Panc1 (cell line): ENCODE results near the gene ILDR2. TPM values are rescaled to one million over a fixed set of nuclear protein-coding genes. Genes with fewer than 3 reads are reported as not detected.

ENCODE experiments used
- ATAC-seq: fragments of 200-7000 bp; cut with Tn5 transposase; 2 replicates; pipeline ENCODE4 v1.9.1; 2020; ENCODE audit warnings: mild to moderate bottlenecking, moderate library complexity
- BruUV-seq: library from RNA; stranded (reverse); fragments of 400-500 nt; replicated peaks from 2 replicates; lab custom pipeline; 2021; lab: Mats Ljungman, UMichigan
- CTCF ChIA-PET: fragments of 300-600 bp; sonication (Branson Sonifier 250); formaldehyde crosslinking; loops from one replicate; lab custom pipeline; 2022; ENCODE audit warnings: antibody characterized with exemption; lab: Charles Lee
- POLR2A ChIA-PET: fragments of 300-600 bp; sonication (Branson Sonifier 250); formaldehyde crosslinking; loops from one replicate; lab custom pipeline; 2022; ENCODE audit warnings: antibody characterized with exemption; lab: Charles Lee
- DNase-seq: peaks from one replicate; pipeline ENCODE4 v3.0.0-alpha.2; 2010; ENCODE audit warnings: low read depth, low spot score
- H3K27ac ChIP-seq: 2 replicates; pipeline ENCODE4 v1.5.1; 2011; ENCODE audit warnings: mild to moderate bottlenecking, low read length, inconsistent platforms
- H3K27me3 ChIP-seq: fragments of 200-500 bp; sonication (Bioruptor generic); 2 replicates; pipeline ENCODE4 v1.6.0; 2014; ENCODE audit warnings: low read length, inconsistent platforms; ENCODE audit not compliant: control insufficient read depth, insufficient read depth
- H3K36me3 ChIP-seq: fragments of 200-500 bp; sonication (Bioruptor generic); 2 replicates; pipeline ENCODE4 v1.5.1; 2014; ENCODE audit warnings: inconsistent platforms, mild to moderate bottlenecking, low read length, moderate library complexity; ENCODE audit not compliant: control insufficient read depth, insufficient read depth
- H3K4me1 ChIP-seq: 2 replicates; pipeline ENCODE4 v1.5.1; 2011; ENCODE audit warnings: inconsistent platforms, mild to moderate bottlenecking, low read length, moderate library complexity; ENCODE audit not compliant: control insufficient read depth, insufficient read depth
- H3K4me3 ChIP-seq, 2 experiments: 2 replicates each; pipeline ENCODE4 v1.5.1; 2011 to 2012; ENCODE audit warnings: low read depth in 2 of 2, low read length in 2 of 2, mild to moderate bottlenecking in 2 of 2, inconsistent platforms in 1 of 2, moderate library complexity in 1 of 2
- H3K9me3 ChIP-seq: fragments of 200-500 bp; sonication (Bioruptor generic); 2 replicates; pipeline ENCODE4 v1.5.1; 2014; ENCODE audit warnings: low read depth, mild to moderate bottlenecking, inconsistent platforms, low read length, moderate library complexity; ENCODE audit not compliant: control insufficient read depth, insufficient read depth
- POLR2AphosphoS5 ChIP-seq: IDR thresholded peaks from 2 replicates; pipeline ENCODE4 v1.6.1; 2012; ENCODE audit warnings: mild to moderate bottlenecking, low read depth, low read length, moderate library complexity
- SIN3A ChIP-seq: IDR thresholded peaks from 2 replicates; pipeline ENCODE4 v1.6.1; 2012; ENCODE audit warnings: low read depth, mild to moderate bottlenecking, low read length, moderate library complexity, borderline replicate concordance; ENCODE audit not compliant: insufficient read depth
- TCF7L2 ChIP-seq: IDR thresholded peaks from 2 replicates; pipeline ENCODE4 v1.6.1; 2011; ENCODE audit warnings: mild to moderate bottlenecking, low read depth, low read length, inconsistent platforms
- in situ Hi-C: cut with HindIII; loops from 2 replicates; pipeline ENCODE4 v1.10.0; 2016; ENCODE audit warnings: low sequenced_read_pairs, low pct_unique_long_range_greater_than_20kb
- intact Hi-C: fragments of 100-400 bp; cut with micrococcal nuclease; formaldehyde crosslinking; loops from one replicate; pipeline ENCODE4 v1.10.0; 2022; ENCODE audit not compliant: unreplicated experiment
- total RNA-seq: library from RNA; stranded (reverse); gene quantifications from one replicate; pipeline ENCODE4 v1.2.1, GENCODE V29; 2021; ENCODE audit not compliant: unreplicated experiment
- TF ChIP-seq, protein P1 (sequence below): fragments of 450-650 bp; IDR thresholded peaks from 2 replicates; pipeline ENCODE4 v1.5.1; 2017; ENCODE audit warnings: mild to moderate bottlenecking
- TF ChIP-seq, protein P2 (sequence below), 2 experiments: IDR thresholded peaks; 2 replicates each; pipeline ENCODE4 v1.6.1; 2011 to 2012; ENCODE audit warnings: low read depth in 2 of 2, control low read depth in 1 of 2, low read length in 1 of 2, mild to moderate bottlenecking in 1 of 2, moderate library complexity in 1 of 2; ENCODE audit not compliant: insufficient read depth in 1 of 2

ILDR2 gene
- total RNA-seq, 1 experiment from 2014 or later, result 0.08 TPM

DNA sequence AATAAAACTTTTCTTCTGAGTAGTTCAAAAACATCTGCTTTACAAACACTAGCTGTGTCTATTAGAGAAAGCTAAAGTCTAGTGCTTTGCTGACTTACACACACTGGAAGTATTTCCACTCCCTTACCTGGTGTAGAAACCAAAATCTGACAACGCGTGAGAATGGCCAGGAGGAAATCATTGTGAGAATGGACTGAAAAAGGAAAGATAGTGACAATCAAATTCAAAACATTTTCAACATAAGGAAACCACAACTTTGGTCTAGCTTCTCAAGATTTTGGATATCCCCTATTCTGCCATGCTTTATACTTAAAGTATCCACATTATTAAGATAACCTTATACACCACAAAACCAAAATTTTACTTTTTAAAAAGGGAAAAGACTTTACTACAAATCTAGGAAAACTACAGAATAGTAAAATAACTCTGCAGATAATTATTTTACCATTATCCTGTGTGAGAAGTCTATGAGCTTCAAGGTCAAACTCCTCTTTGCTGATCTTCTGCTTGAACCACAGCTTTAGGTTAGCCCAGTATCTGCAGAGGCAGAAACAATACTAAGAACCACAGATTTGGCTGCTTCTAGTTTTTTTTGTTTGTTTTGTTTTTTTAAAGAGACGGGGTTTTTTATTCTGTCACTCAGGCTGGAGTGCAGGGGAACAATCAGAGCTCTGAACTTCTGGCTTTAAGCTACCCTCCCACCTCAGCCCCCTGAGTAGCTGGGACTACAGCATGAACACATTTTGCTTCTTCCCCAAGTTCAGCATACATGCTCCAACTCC lies 105.8 kb downstream of the ILDR2 start:
- TF ChIP-seq POLR2AphosphoS5 (no peak), SIN3A (no peak), TCF7L2 (no peak)
- TF ChIP-seq, protein P1, sequence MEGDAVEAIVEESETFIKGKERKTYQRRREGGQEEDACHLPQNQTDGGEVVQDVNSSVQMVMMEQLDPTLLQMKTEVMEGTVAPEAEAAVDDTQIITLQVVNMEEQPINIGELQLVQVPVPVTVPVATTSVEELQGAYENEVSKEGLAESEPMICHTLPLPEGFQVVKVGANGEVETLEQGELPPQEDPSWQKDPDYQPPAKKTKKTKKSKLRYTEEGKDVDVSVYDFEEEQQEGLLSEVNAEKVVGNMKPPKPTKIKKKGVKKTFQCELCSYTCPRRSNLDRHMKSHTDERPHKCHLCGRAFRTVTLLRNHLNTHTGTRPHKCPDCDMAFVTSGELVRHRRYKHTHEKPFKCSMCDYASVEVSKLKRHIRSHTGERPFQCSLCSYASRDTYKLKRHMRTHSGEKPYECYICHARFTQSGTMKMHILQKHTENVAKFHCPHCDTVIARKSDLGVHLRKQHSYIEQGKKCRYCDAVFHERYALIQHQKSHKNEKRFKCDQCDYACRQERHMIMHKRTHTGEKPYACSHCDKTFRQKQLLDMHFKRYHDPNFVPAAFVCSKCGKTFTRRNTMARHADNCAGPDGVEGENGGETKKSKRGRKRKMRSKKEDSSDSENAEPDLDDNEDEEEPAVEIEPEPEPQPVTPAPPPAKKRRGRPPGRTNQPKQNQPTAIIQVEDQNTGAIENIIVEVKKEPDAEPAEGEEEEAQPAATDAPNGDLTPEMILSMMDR, result no peak
- TF ChIP-seq, protein P2, sequence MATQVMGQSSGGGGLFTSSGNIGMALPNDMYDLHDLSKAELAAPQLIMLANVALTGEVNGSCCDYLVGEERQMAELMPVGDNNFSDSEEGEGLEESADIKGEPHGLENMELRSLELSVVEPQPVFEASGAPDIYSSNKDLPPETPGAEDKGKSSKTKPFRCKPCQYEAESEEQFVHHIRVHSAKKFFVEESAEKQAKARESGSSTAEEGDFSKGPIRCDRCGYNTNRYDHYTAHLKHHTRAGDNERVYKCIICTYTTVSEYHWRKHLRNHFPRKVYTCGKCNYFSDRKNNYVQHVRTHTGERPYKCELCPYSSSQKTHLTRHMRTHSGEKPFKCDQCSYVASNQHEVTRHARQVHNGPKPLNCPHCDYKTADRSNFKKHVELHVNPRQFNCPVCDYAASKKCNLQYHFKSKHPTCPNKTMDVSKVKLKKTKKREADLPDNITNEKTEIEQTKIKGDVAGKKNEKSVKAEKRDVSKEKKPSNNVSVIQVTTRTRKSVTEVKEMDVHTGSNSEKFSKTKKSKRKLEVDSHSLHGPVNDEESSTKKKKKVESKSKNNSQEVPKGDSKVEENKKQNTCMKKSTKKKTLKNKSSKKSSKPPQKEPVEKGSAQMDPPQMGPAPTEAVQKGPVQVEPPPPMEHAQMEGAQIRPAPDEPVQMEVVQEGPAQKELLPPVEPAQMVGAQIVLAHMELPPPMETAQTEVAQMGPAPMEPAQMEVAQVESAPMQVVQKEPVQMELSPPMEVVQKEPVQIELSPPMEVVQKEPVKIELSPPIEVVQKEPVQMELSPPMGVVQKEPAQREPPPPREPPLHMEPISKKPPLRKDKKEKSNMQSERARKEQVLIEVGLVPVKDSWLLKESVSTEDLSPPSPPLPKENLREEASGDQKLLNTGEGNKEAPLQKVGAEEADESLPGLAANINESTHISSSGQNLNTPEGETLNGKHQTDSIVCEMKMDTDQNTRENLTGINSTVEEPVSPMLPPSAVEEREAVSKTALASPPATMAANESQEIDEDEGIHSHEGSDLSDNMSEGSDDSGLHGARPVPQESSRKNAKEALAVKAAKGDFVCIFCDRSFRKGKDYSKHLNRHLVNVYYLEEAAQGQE (IDR thresholded peaks at IDR 0.05; ENCODE audit: insufficient read depth in 1 of 2, low read depth in 2 of 2, low read length in 1 of 2), result no peak
- no peaks in the 10 kb centered on the region for H3K27me3 ChIP-seq
- intact Hi-C loops (no loop called here), in situ Hi-C loops (no loop called here)
- H3K27ac ChIP-seq, result no peak overlapping the region
- ATAC-seq, result no peak
- H3K36me3 ChIP-seq, result no peaks in the 10 kb centered on the region
- POLR2A ChIA-PET, result no interaction called here
- no peaks in the 10 kb centered on the region; the same call in 1 of the 2 replicates for H3K4me1 ChIP-seq
- CTCF ChIA-PET, result no interaction called here
- BruUV-seq, result no TSS peak
- no peak overlapping the region for H3K4me3 ChIP-seq
- DNase-seq, result no peak
- H3K9me3 ChIP-seq, result no peaks in the 10 kb centered on the region

DNA sequence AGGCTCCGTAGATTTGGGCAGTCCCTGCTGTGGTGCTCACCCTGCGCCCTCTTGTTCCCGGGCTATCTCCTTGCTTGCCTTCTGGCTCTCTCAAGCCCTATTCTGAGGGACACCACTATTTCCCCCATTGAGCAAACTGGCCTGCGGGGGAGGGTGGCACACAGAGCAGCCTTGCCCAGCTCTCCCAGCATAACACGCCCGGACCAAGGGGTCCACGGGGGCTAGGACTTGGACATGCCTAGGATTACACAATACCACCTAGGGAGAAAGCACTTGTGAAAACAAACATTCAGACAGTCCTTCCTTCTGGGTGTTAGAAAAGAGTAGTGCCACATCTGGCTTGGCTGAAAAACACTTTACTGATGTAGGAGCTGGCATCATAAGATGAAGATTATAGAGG lies 106.7 kb downstream of the ILDR2 start:
- intact Hi-C loops, result no loop called here
- no peaks in the 10 kb centered on the region for H3K9me3 ChIP-seq
- in situ Hi-C loops, result no loop called here

More for the DNA sequence above, 106.7 kb downstream of the ILDR2 start:
- no peak for TF ChIP-seq TCF7L2
- TF ChIP-seq SIN3A, result no peak
- TF ChIP-seq POLR2AphosphoS5, result no peak
- TF ChIP-seq, protein P1, result no peak
- TF ChIP-seq, protein P2 (IDR thresholded peaks at IDR 0.05; ENCODE audit: insufficient read depth in 1 of 2, low read depth in 2 of 2, low read length in 1 of 2), result no peak
- no peaks in the 10 kb centered on the region; the same call in 1 of the 2 replicates for H3K4me1 ChIP-seq
- H3K4me3 ChIP-seq, result no peak overlapping the region
- no peaks in the 10 kb centered on the region for H3K27me3 ChIP-seq
- ChIA-PET POLR2A (interaction anchor here (0.7 kb wide), 1 partner anchor 902 kb away, joined by 4 read pairs; no protein-coding TSS in a partner anchor), CTCF (no interaction called here)
- no peak overlapping the region for H3K27ac ChIP-seq
- DNase-seq (no peak), ATAC-seq (no peak)
- H3K36me3 ChIP-seq, result no peaks in the 10 kb centered on the region
- no TSS peak for BruUV-seq
